T-cell (primary cell): ENCODE results near the gene IFT88. TPM values are rescaled to one million over a fixed set of nuclear protein-coding genes. Genes with fewer than 3 reads are reported as not detected.

Source experiments
- ATAC-seq, 4 experiments: fragments of 200-7000 bp in 3 of 4; fragments of 150-1000 bp in 1 of 4; cut with Tn5 transposase; replicated peaks in 1 of 4; 1 replicate in 3 of 4; 2 replicates in 1 of 4; pipeline ENCODE4 v1.10.0; 2021; ENCODE audit warnings: moderate library complexity in 3 of 4, mild to moderate bottlenecking in 2 of 4, moderate number of reproducible peaks in 1 of 4
- CTCF ChIA-PET, 2 donors: fragments of 300-600 bp; sonication (Branson Sonifier 250); formaldehyde crosslinking; loops; one replicate each; lab custom pipeline; 2022; ENCODE audit warnings: antibody characterized with exemption in 2 of 2; lab: Charles Lee
- POLR2A ChIA-PET, 2 donors: fragments of 300-600 bp; sonication (Branson Sonifier 250); formaldehyde crosslinking; loops; one replicate each; lab custom pipeline; 2022; ENCODE audit warnings: antibody characterized with exemption in 2 of 2; lab: Charles Lee
- DNase-seq, 35 experiments: peaks; one replicate each; pipeline versions ENCODE4 v3.0.0 to v3.0.0-alpha.2; 2013 to 2023
- H3K27ac ChIP-seq: one replicate; pipeline ENCODE4 v1.5.1; 2013; ENCODE audit warnings: low read length
- H3K27me3 ChIP-seq, 2 experiments: replicated peaks in 1 of 2; 1 replicate in 1 of 2; 2 replicates in 1 of 2; pipeline versions ENCODE4 v1.6.1 to v1.7.0; 2013; ENCODE audit warnings: low read length in 1 of 2, mixed read lengths in 1 of 2; ENCODE audit not compliant: control insufficient read depth in 2 of 2, insufficient read depth in 2 of 2; ENCODE audit errors: extremely low read depth in 1 of 2
- H3K36me3 ChIP-seq, 2 donors: 1 replicate in 1 of 2; 2 replicates in 1 of 2; pipeline versions ENCODE4 v1.6.1 to v1.7.0; 2013; ENCODE audit warnings: low read length in 1 of 2; ENCODE audit not compliant: control insufficient read depth in 2 of 2, insufficient read depth in 1 of 2; ENCODE audit errors: extremely low read depth in 1 of 2
- H3K4me1 ChIP-seq, 2 experiments: 1 replicate in 1 of 2; 2 replicates in 1 of 2; pipeline versions ENCODE4 v1.6.1 to v1.7.0; 2013; ENCODE audit warnings: low read length in 2 of 2, mixed read lengths in 1 of 2; ENCODE audit not compliant: insufficient read depth in 2 of 2, control insufficient read depth in 1 of 2; ENCODE audit errors: extremely low read depth in 1 of 2
- H3K4me3 ChIP-seq, 2 donors: 1 replicate in 1 of 2; 2 replicates in 1 of 2; pipeline versions ENCODE4 v1.5.1 to v1.7.0; 2013; ENCODE audit warnings: mild to moderate bottlenecking in 2 of 2, low read length in 1 of 2, moderate library complexity in 1 of 2; ENCODE audit not compliant: control insufficient read depth in 1 of 2; ENCODE audit errors: extremely low read depth in 1 of 2
- H3K9me3 ChIP-seq: 2 replicates; pipeline ENCODE4 v1.7.0; 2013
- H3K27ac Mint-ChIP-seq, 2 donors: one replicate each; pipeline ENCODE4 v1.8.0; 2020 to 2021; ENCODE audit warnings: mild to moderate bottlenecking in 2 of 2, mixed read lengths in 2 of 2
- H3K27me3 Mint-ChIP-seq, 2 donors: one replicate each; pipeline ENCODE4 v1.8.0; 2021 to 2022; ENCODE audit warnings: mixed read lengths in 2 of 2
- H3K36me3 Mint-ChIP-seq: one replicate; pipeline ENCODE4 v1.8.0; 2021; ENCODE audit warnings: mixed read lengths
- H3K4me1 Mint-ChIP-seq, 3 donors: one replicate each; pipeline ENCODE4 v1.8.0; 2020 to 2022; ENCODE audit warnings: mixed read lengths in 3 of 3, mild to moderate bottlenecking in 1 of 3
- H3K4me3 Mint-ChIP-seq, 3 donors: one replicate each; pipeline ENCODE4 v1.8.0; 2020 to 2022; ENCODE audit warnings: mild to moderate bottlenecking in 3 of 3, mixed read lengths in 3 of 3, moderate library complexity in 3 of 3
- H3K9me3 Mint-ChIP-seq, 3 donors: one replicate each; pipeline ENCODE4 v1.8.0; 2020 to 2022; ENCODE audit warnings: mixed read lengths in 3 of 3
- WGBS: methylation state at CpG from one replicate; pipeline ENCODE4 v1.1.5; 2013; ENCODE audit warnings: missing lambda C conversion rate; ENCODE audit not compliant: insufficient coverage; 5-methylcytosine and 5-hydroxymethylcytosine counted together
- total RNA-seq, 35 experiments: library from RNA in 6 of 35; stranded (reverse) in 6 of 35; fragments of 120-200 nt in 1 of 35; gene quantifications; one replicate each; pipeline versions ENCODE4 v1.2.1 to v1.2.4 and lab custom pipeline; 2013 to 2026

Gene IFT88
- total RNA-seq, 5 donors from 2014 or later (not counting 1 experiment from before 2014, with no cell fraction given): 7.6 to 9.8 (median 8.6) TPM

DNA sequence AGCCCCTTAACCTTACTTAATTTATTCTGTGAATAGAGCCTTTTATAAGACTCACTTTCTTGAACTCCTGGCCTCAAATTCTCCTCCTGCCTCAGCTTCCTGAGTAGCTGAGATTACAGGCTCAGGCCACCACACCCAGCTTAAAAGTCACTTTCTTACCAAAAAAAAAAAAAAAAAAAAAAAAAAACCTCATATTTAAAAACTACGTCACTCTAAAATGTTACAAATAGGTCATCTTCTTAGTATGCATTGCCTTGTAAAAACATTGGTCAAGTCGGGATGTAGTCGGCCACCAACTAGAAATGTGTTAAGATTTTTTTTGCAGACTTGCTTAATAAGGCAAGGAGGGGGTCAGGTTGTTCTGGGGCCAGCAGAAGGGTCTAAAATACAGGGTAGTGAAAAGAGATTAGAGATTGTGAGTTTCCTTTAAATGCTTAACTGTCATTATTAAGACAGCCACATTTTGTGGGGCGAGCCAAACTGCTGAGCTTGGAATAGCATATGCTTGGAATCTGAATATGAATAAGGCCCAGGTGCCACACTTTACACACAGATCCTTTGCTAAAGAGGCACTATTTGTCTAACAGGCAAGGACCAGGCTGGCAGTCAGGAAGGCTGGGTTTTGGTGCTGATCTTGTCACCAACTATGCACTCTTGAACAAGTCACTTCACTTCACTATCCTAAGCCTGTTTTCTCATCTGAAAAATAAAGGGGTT lies 120.1 kb downstream of the IFT88 start:
- POLR2A ChIA-PET: interaction anchor here in 1 of 2 donors (0.6 kb wide), 1 partner anchor 124 kb away, joined by 10 read pairs; no protein-coding TSS in a partner anchor
- 92% methylated on average over 2 of the region's 4 CpGs for WGBS
- Histone ChIP-seq H3K36me3 (peaks cover 0 to 4% of the 10 kb centered on the region in 2 donors), H3K4me1 (no peaks in the 10 kb centered on the region), H3K9me3 (no peaks in the 10 kb centered on the region), H3K27me3 (no peaks in the 10 kb centered on the region), H3K27ac (no peak overlapping the region), H3K4me3 (no peak overlapping the region)
- H3K27me3 Mint-ChIP-seq: no peaks in the 10 kb centered on the region
- peaks cover 26% of the 10 kb centered on the region for H3K36me3 Mint-ChIP-seq
- DNase-seq (no peak), ATAC-seq (no peak)
- no peaks in the 10 kb centered on the region for H3K9me3 Mint-ChIP-seq
- no peak overlapping the region for H3K4me3 Mint-ChIP-seq
- H3K27ac Mint-ChIP-seq: no peak overlapping the region
- CTCF ChIA-PET: interaction anchor here in 1 of 2 donors (0.7 kb wide), 1 partner anchor 34 kb away, joined by 9 read pairs; no protein-coding TSS in a partner anchor
- no peaks in the 10 kb centered on the region for H3K4me1 Mint-ChIP-seq

DNA sequence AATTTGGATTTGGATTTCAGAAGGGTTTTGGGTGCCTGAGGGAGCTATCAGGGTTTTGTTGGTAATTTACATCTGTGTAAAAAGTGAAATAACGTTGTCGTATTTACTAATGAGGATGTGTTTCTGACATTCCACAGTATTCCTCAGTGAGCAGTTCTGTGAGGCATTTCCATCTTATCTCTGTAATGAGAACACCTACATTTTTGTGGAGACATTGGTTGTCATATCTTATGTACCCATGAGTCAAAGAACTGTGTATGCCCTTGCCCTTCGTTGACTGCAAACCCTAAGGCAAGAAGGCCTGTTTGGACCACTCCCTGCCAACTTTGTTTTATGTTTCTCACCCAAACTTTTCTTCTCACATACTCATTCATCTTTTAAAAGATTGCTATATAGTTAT lies 122.3 kb downstream of the IFT88 start:
- Mint-ChIP-seq H3K27ac (no peak overlapping the region), H3K27me3 (no peaks in the 10 kb centered on the region), H3K4me1 (no peaks in the 10 kb centered on the region), H3K9me3 (no peaks in the 10 kb centered on the region), H3K36me3 (peaks cover 21% of the 10 kb centered on the region), H3K4me3 (no peak overlapping the region)
- Histone ChIP-seq H3K9me3 (no peaks in the 10 kb centered on the region), H3K4me1 (no peaks in the 10 kb centered on the region), H3K27ac (no peak overlapping the region), H3K36me3 (peaks cover 0 to 4% of the 10 kb centered on the region in 2 donors), H3K27me3 (peaks cover 0 to 6% of the 10 kb centered on the region in 2 experiments), H3K4me3 (no peak overlapping the region)
- DNase-seq (no peak), ATAC-seq (no peak)
- ChIA-PET POLR2A (no interaction called here), CTCF (no interaction called here)
- no CpG with 5 or more reads among the region's 3 CpGs for WGBS

DNA sequence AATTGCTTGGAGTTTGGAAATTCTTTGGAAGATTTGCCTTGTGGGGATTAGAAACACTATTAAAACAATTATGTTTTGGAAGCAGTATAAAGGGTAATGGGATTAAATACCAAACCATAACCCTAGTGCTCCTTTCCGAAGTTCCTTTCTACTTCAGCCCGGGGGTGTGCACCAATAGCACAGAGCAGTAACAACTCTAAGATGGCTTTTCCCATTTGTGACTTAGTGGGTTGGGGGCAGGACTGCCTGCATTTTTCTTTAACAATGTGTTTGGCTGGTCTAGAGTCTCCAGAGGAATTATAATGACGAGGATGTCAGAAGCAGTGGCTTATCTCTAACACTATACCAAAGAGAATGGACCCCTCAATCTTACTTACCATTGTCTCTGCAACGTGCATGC lies 124.7 kb downstream of the IFT88 start:
- WGBS: no CpG with 5 or more reads among the region's 4 CpGs
- no peaks in the 10 kb centered on the region for H3K4me1 Mint-ChIP-seq
- H3K27me3 Mint-ChIP-seq: peaks cover 6 to 9% of the 10 kb centered on the region in 2 donors
- DNase-seq: no peak
- no peaks in the 10 kb centered on the region for H3K4me1 ChIP-seq
- no peak overlapping the region for H3K27ac Mint-ChIP-seq
- peaks cover 0 to 4% of the 10 kb centered on the region in 2 donors for H3K36me3 ChIP-seq
- no peak overlapping the region for H3K4me3 ChIP-seq
- no peak overlapping the region for H3K27ac ChIP-seq
- H3K36me3 Mint-ChIP-seq: peaks cover 19% of the 10 kb centered on the region
- peaks cover 0 to 12% of the 10 kb centered on the region in 2 experiments for H3K27me3 ChIP-seq
- CTCF ChIA-PET: no interaction called here
- POLR2A ChIA-PET: no interaction called here
- H3K9me3 Mint-ChIP-seq: no peaks in the 10 kb centered on the region
- no peak overlapping the region for H3K4me3 Mint-ChIP-seq
- ATAC-seq: no peak
- no peaks in the 10 kb centered on the region for H3K9me3 ChIP-seq

DNA sequence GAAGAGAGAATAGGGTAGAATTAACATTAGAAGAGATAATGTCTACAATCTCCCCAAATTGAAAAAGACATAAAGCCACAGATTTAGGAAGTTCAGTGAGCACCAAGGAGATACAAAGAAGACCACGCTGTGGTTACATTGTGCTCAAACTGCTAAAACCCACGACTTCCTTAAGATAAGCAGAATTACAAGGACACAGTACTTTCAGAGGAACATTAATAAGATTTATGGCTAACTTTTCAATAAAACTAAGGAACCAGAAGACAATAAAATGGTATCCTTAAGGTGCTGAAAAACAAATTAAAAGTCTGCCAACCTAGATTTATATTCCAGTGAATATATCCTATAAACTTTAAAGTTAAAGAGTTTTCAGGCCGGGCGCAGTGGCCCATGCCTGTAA lies 129.1 kb downstream of the IFT88 start:
- Histone ChIP-seq H3K27me3 (peaks cover 0 to 29% of the 10 kb centered on the region in 2 experiments), H3K27ac (no peak overlapping the region), H3K4me3 (no peak overlapping the region), H3K36me3 (no peaks in the 10 kb centered on the region), H3K4me1 (no peaks in the 10 kb centered on the region), H3K9me3 (no peaks in the 10 kb centered on the region)
- H3K27ac Mint-ChIP-seq: no peak overlapping the region
- no peaks in the 10 kb centered on the region for H3K4me1 Mint-ChIP-seq
- H3K4me3 Mint-ChIP-seq: no peak overlapping the region
- WGBS: no CpG with 5 or more reads among the region's 4 CpGs
- DNase-seq (no peak), ATAC-seq (no peak)
- peaks cover 32 to 34% of the 10 kb centered on the region in 2 donors for H3K27me3 Mint-ChIP-seq
- H3K9me3 Mint-ChIP-seq: no peaks in the 10 kb centered on the region
- ChIA-PET POLR2A (no interaction called here), CTCF (no interaction called here)
- no peaks in the 10 kb centered on the region for H3K36me3 Mint-ChIP-seq

DNA sequence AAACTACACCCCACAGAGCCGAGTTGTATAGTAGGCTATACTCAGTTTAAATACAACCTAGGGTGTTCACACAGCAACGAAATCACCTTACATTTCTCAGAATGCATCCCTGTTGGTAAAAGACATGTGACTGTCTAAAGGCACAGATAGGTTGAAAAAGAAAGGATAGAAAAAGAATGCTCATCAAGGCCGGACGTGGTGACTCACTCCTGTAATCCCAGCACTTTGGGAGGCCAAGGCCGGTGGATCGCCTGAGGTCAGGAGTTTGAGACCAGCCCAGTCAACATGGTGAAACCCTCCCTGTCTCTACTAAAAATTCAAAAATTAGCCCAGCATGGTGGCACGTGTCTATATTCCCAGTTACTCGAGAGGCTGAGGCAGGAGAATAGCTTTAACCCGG lies 132.8 kb downstream of the IFT88 start:
- Mint-ChIP-seq H3K27me3 (peaks cover 33 to 35% of the 10 kb centered on the region in 2 donors), H3K4me1 (peaks cover 7 to 12% (median 12%) of the 10 kb centered on the region in 3 donors), H3K9me3 (no peaks in the 10 kb centered on the region), H3K27ac (no peak overlapping the region), H3K4me3 (no peak overlapping the region), H3K36me3 (no peaks in the 10 kb centered on the region)
- Histone ChIP-seq H3K9me3 (no peaks in the 10 kb centered on the region), H3K4me3 (no peak overlapping the region), H3K36me3 (no peaks in the 10 kb centered on the region), H3K27ac (no peak overlapping the region), H3K27me3 (peaks cover 0 to 29% of the 10 kb centered on the region in 2 experiments), H3K4me1 (peaks cover 0 to 13% of the 10 kb centered on the region in 2 experiments)
- ChIA-PET POLR2A (no interaction called here), CTCF (no interaction called here)
- 82% methylated on average over 5 of the region's 9 CpGs for WGBS
- ATAC-seq (no peak), DNase-seq (no peak)

DNA sequence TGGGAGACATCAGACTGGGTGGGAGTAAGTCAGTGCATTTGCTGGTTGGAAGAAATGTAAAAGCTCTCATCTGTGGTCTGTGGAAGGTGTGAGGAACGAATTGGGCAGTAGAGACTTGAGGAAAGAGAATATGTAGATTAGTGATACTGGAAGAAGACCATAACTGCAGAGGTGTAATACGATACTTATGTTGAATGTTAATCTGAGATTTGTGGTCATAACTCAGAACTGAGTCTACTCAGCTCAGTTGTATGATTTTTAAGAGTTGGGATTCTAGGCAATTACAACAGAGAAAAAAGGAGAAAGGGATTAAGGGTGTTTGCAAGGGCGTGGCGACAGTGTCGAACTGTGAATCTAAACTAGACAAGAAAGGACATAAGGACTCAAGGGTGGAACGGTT lies 133.3 kb downstream of the IFT88 start:
- WGBS: 83% methylated on average over 6 of the region's 6 CpGs
- no peaks in the 10 kb centered on the region for H3K9me3 ChIP-seq
- Mint-ChIP-seq H3K36me3 (no peaks in the 10 kb centered on the region), H3K9me3 (no peaks in the 10 kb centered on the region), H3K27ac (no peak overlapping the region), H3K4me1 (peaks cover 7 to 16% (median 13%) of the 10 kb centered on the region in 3 donors), H3K27me3 (peaks cover 31 to 35% of the 10 kb centered on the region in 2 donors), H3K4me3 (no peak overlapping the region)
- no peak for DNase-seq
- ChIA-PET CTCF (no interaction called here), POLR2A (no interaction called here)
- no peaks in the 10 kb centered on the region for H3K36me3 ChIP-seq
- no peak for ATAC-seq
- no peak overlapping the region for H3K4me3 ChIP-seq
- H3K27ac ChIP-seq: no peak overlapping the region
- peaks cover 0 to 13% of the 10 kb centered on the region in 2 experiments for H3K4me1 ChIP-seq
- H3K27me3 ChIP-seq: peaks cover 0 to 27% of the 10 kb centered on the region in 2 experiments
